Measurements from ENCODE around the gene HOMER2.

DNA sequence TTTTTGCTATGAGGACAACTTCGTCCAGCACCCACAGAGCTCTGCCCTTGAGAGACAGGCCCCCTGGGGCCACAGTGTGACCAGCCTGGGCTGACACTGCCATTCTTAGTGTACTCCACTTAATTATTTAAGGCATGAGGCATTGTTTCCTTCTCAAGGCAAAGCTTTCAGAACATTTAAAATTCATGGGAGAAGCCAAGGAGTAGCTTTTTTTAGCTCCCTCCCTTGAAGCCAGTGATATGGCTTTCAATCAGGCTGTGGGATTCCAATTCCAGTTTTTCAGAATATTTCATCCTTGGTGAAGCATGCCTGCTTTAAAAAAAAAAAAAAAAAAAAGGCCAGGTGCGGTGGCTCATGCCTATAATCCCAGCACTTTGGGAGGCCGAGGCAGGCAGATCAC lies 21.3 kb downstream of the HOMER2 start:
- TF ChIP-seq, protein P1, sequence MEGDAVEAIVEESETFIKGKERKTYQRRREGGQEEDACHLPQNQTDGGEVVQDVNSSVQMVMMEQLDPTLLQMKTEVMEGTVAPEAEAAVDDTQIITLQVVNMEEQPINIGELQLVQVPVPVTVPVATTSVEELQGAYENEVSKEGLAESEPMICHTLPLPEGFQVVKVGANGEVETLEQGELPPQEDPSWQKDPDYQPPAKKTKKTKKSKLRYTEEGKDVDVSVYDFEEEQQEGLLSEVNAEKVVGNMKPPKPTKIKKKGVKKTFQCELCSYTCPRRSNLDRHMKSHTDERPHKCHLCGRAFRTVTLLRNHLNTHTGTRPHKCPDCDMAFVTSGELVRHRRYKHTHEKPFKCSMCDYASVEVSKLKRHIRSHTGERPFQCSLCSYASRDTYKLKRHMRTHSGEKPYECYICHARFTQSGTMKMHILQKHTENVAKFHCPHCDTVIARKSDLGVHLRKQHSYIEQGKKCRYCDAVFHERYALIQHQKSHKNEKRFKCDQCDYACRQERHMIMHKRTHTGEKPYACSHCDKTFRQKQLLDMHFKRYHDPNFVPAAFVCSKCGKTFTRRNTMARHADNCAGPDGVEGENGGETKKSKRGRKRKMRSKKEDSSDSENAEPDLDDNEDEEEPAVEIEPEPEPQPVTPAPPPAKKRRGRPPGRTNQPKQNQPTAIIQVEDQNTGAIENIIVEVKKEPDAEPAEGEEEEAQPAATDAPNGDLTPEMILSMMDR (IDR thresholded peaks at IDR 0.05) = no peak
- no peak for TF ChIP-seq POLR2A (IDR thresholded peaks at IDR 0.05)
